M059J (cell line): ENCODE results near the gene GPR15LG. TPM values are rescaled to one million over a fixed set of nuclear protein-coding genes. Genes with fewer than 3 reads are reported as not detected.

Experiments
- DNase-seq: peaks from one replicate; pipeline ENCODE4 v3.0.0-alpha.2; 2012; ENCODE audit warnings: low read depth
- total RNA-seq: library from RNA; depleted of rRNA; stranded (reverse); fragments of >200 nt; shearing (Covaris generic); gene quantifications from 2 replicates; pipeline ENCODE4 v1.2.3, GENCODE V29; 2014

Gene GPR15LG
- total RNA-seq, 1 experiment from 2014 or later = not detected

DNA sequence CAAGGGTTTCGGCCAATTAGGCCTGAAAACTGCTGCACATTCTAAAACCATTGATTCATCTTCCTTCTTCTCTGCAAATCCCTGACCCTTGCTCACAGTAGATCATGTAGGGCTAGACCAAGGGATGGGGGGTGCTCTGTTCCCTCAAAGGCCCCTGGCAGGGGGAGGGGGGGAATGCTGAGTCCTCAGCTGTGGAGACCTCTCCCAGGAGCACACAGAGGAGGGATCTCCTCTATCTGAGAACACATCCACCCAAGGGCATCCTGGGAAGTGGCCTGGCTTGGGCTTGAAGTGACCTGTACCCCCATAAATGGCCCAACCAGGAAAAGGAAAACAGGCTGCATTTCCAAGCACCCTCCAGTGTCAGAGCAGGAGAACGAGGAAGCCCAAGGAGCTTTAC lies 19.7 kb downstream of the GPR15LG start:
- DNase-seq = no peak

DNA sequence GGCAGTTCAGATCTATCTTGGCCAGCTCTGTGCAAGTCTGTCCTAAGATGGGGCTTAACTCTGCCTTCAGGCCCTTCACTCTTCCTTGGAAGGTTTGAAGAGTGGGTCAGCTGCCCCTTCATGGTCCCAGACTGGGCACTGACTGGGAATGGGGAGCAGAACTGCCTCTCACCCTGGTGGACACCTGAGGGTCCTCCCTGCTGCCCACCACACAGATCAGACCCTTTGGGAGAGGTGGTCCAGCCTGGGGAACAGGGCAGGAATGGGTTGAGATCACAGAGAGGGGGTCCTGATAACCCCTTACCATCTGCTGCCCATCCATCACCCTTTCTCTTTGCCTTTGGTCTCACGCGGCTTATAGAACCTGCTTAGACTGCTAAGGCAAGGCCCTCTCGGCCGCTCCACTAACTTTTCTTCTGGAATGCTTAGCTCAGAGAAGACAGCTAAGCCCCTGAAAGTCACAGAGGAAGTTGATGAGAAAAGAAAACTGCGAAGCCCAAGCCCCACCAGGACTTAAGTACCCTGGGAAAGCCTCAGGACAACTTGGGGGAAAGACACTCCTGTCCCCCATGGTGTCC lies 20.3 kb downstream of the GPR15LG start:
- DNase-seq = no peak

DNA sequence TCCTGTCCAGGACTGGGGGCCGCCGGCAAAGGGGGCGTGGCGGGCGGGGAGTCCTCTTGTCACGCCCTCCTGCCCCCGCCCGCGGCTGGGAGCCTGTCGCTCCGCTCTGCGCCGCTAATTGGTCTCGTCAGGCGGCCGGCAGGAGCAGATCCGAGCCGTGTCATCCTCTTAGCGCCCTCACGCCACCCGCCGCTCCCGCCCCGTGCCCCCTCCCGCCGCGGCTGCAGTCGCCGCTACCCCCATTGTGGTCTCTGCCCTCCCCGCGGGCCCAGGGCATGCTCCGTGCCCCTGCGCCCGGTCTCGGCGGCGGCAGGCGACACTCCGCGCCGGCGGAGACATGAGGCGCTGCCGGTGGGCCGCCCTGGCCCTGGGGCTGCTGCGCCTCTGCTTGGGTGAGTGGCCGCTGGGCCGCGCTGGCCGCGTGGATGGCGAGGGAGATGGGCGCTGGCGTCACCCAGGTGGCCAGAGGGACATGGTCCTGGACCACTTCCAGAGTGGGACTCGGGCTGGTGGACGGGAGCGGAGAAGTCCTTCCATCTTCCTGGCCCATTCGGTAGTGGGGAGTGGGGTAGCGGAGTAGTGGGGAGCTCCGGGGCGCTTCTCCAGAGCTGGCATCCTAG lies 20.9 kb downstream of the GPR15LG start, which contains the start of gene CDHR1:
Gene CDHR1 (plus strand): TSS at position 114 of the 620 bp plus-strand sequence. CDS start 224 bp downstream, at position 338.
- DNase-seq = no peak

DNA sequence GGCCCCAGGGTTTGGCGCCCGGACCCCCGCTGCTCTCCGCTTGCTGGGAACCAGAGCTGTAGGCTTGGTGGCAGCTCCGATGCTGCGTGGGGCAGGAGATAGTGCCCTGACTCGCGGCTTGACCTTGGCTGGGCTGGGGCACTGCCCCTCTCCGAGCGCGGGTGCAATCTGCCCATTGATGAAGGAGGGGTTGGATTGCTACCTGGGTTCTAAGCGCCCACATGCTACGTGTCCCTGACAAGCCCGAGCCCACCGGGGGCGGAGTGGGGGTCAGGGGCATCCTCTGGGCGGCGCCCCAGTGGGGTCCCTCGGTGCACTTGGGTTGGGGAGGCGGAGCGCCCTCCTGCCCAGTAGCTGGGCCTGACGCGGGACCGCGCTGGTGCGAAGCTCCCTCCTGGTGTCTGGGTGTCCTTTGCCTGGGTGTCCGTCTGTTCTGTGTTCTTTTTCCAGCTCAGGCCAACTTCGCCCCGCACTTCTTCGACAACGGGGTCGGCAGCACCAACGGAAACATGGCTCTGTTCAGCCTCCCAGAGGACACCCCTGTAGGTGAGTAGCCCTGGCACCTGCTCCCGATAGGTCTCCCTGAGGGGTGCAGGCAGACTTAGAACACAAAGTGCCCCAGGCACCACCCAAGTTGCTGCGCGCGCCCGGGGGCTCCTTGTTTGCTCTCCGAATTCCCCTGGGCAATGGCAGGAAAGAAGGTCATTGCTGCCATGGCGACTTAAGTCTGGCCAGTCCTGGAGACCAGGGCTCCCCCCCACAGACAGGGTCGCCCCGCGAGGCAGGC lies 21.6 kb downstream of the GPR15LG start:
- no peak for DNase-seq

DNA sequence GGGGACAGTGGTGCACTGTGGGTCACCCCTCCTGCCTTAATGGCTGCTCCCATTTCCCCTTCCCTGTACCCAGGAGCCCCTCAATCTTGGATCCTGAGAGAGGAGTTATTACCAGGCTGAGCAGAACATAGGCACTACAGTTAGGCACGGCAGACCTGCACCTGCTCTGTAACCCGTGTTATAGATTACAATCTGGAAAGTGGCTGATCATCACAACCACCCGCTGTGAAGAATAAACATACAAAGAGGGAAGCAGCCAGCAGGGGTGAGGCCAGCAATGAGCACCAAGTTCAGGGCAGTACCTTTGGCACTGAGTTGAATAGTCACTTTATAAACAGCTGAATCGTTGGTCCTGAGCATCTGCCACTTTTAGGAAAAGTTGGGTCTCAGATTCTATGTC lies 22.5 kb downstream of the GPR15LG start:
- DNase-seq = no peak

DNA sequence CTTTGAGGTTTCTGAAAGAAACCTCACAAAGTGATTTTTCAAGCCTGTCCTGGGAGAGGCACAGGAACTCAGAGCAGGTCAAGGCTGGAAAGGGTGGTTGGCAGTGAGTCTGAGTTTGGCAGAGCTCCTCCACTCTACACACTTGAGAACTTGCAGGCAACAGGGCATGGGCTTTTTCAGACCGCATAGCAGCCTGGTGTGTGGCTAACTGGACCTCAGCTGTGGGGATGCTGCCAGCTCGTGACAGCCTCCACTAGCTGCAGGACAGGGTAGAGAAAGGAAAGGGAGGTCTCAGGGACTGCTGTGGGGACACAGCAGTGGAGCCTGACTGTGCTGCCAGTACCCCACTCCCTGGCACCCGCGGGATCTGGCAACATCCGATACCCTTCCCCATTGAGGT lies 23.3 kb downstream of the GPR15LG start:
- no peak for DNase-seq

DNA sequence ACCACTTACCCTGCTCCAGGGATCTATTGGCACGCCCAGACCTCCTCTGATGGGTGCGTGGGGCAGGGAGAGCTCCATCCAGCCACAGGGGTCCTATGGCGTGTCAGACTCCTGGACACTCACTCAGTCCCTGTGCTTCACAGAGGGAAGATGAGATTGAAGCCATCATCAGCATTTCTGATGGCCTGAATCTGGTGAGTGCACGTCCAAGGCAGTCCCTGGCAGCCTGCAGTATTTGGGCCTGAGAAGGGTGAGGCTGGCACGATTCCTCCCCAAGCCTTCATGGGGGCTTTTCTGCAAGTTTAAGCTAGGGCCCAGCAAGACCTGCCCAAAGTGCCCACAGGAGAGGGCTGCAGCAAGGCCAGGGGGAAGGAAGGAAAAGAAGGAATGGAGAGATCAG lies 24.0 kb downstream of the GPR15LG start:
- no peak for DNase-seq

DNA sequence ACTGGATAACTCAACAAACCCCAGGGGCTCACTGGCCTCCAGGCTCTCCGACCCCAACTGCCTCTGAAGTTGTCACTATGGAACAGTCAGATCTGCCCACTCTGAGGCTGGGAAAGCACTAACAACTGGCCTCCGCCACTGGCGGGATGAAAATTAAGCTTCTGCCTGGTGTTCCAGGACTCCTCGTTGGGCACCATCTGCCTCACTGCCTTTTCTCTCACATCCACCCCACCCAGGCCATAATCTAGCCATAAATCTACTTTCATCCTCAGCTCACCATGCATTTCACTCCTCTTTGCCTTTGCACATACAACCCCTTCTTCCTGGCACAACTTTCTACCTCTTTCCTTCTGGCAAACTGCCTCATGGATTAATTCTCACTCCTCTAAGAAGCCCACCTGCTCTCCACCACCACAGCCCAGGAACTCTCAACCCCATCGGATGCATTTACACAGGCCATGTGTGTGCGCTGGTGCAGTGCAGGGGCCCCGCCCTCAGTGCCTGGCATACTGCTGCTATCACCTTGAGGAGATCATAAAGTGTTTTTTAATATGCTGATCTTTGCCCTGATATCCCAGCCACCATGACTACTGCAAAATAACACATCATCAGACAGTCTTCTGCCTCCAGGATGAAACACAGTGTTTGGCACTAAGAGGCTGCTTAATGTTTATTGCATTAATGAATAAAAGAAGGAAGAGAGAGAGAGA lies 24.8 kb downstream of the GPR15LG start:
- no peak for DNase-seq

DNA sequence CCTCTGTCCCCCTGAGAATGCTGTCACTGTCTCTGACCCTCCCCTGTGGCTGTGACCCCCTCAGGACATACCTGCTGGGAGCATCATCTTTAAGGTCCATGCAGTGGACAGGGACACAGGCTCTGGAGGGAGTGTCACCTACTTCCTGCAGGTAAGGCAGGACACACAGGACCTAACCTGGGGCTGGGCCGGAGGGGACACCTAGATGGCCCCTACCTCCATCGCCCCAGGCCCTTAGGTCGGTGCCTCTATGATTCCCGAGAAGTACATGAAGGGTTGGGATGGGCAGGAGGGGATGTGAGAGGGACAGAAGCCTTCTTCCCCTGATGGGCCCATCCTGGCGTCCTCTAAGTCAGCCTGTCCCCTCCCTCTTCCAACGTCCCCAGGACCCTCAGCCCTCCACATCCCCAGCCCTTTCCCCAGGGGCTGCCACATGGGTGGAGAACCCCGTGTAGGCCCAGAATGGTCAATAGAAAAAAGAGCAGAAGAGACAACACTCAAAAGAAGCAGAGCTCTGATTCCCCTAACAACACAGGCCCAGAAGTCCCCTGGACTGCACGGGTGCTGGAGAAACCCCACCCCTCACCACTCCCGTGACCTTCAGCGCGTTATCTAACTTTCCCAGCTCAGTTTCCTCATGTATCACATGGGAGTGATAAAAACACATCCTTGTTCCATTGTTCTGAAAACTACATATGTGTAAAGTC lies 27.1 kb downstream of the GPR15LG start:
- DNase-seq = no peak

DNA sequence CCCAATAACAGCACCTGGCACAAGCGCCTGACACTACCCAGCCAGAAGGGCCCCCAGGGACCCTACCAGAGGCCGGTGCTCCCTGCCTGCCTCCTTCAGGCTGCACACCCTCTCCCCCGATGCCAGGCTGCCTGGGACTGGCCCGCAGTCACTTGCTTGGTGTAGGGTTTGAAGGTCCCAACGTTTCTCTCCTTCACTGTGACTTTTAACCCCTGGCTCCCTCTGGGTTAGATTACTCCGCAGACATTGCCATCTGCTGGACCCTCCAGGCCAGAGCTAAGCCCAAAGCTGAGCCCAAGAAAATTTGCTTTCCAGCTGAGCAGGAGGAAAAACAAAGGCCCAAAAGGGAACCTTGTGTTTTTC lies 27.6 kb downstream of the GPR15LG start:
- no peak for DNase-seq

DNA sequence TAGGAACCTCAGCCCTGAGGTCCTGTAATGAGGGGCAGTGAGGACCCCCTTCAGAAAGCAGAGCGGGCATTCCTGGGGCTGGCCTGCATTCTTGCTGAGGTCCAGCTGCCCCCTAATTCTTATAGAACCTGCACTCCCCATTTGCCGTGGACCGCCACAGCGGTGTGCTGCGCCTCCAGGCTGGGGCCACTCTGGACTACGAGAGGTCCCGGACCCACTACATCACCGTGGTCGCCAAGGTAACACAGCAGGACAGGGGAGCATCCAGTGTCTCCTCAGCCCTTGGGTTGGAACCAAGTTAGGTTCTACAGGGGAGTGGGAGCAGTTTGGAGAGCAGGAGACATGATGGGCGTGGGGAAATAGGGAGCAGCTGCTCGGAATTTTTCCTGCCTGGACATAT lies 28.1 kb downstream of the GPR15LG start:
- no peak for DNase-seq

DNA sequence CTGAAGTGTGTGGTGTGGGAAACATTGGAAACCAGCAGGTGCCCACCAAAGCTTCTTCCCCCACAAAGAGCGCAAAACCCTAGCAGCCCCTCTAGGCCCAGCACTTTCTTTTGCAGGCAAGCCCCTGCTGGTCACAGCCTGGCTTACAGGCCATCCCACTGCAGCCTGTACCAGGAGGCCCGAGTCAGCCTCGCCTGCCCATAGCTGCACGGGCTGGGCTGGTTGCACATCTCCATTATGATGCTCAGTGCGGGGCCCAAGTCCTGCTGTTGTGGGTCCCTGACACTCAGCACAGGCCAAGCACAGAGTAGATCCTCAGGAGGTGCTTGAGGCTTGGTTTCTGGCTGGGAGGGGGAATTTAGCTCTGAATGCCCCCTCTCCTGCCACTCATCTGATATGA lies 28.7 kb downstream of the GPR15LG start:
- no peak for DNase-seq

DNA sequence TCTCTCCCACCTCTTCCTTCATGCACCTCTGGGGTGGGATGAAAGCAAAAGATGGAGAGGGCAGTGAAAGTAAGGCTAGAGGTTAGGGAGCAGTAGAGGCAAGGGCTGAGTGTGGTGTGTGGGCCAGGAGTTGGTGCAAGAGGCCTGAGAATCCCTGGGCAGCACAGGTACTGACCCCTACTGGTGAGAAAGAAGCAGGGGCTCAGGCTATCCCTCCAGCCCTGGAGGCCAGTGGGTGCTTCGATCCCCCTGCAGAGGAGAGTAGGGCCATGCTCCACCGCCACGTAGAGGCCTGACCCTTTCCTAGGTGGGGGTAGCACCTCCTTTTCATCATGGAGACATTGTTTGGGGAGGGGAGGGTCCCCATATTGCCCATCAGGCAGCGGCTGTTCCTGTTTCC lies 30.5 kb downstream of the GPR15LG start:
- no peak for DNase-seq

DNA sequence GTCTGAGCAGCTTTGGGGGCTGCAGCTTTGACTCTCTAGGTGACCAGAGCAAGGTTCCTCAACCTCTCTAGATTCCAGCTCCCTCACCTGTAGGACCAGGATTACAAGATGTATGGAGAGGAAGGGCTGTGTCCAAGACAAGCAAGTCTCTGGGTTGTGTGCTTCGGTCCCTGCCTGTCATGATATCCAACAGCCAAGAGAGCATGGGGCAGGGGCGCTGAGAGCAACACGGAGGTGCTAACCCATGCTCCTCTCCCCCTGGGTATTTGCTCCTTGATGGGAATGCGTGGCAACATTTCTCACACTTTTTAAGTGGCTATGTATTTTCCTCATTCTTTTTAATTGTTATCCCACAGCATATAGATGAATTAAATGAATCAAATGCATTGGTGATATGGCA lies 31.0 kb downstream of the GPR15LG start:
- DNase-seq = no peak

DNA sequence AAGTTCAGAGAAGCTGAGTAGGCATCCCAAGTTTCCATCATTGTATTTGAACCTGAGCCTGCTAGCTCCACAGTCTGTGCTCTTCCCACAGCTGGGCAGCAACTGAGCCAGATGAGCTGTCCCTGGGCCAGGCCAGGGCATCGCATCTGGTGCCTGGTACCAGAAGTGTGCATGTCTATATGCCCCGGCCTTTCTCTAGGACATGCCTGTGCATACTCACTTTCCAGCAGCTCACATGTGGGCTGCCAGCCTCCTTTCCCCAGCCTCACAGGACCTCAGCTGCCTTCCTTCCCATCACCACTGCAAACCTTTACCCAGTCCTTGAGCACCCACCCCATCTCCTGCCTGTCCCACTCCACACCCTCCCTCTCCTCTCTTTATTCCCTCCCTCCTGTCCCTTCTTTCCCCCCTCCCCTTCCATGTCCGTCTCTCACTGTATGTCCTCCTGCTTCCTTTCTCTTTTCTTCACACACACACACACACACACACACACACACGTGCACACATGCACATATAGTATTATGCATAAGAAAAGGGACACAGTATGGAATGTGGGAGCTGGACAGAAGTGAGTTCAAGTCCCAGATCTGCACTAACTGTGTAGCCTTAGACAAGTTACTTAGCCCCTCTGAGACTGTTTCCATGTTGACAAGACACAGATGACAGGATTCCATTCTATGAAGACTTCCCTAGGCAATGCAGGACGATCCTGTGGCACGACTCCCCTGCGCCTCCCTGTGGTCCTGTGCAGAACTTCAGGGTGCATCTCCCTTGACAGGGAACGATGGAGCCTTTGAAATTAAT lies 31.6 kb downstream of the GPR15LG start:
- DNase-seq = peak; percentile 24

DNA sequence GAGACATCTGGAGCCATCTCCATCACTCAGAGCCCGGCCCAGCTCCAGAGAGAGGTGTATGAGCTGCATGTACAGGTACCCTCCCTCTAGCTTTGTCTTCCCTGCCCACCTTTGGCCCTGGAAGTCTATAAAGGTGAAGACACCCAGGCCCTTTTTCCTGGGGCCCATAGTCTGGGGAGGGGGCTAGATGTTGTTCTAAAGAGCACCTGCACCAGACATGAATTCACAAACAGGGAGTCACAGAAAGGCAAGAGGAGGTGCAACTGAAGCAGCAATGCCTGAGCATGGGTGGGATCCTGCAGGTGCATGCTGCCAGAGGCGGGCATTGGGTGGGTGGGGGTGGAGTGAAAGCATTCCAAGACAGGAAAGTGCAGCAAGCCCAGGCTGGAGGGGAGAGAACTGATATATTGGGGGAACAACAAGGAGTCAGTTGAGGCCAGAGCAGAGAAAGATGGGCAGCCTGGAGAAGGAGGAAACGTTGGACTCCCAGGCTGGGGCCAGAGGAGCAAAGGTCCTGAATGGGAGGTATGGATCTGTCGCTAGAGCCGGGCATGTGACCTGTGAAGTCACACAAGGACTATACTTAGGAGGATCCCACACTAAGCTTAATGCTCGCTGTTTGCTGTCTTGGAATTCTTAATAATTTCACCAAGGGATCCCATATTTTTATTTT lies 32.4 kb downstream of the GPR15LG start:
- no peak for DNase-seq

DNA sequence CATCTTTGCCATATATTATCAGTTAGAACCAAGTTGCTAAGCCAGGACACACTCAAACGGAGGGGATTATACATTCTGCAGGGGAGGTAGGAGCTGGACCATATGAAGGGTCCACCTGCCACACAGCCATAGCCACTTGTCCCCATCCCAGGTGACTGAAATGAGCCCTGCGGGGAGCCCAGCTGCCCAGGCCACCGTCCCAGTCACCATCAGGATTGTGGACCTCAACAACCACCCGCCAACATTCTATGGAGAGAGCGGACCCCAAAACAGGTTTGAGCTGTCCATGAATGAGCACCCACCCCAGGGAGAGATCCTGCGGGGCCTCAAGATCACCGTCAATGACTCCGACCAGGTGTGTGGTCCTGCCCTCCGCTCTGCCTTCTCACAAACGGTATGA lies 34.4 kb downstream of the GPR15LG start:
- DNase-seq = no peak

DNA sequence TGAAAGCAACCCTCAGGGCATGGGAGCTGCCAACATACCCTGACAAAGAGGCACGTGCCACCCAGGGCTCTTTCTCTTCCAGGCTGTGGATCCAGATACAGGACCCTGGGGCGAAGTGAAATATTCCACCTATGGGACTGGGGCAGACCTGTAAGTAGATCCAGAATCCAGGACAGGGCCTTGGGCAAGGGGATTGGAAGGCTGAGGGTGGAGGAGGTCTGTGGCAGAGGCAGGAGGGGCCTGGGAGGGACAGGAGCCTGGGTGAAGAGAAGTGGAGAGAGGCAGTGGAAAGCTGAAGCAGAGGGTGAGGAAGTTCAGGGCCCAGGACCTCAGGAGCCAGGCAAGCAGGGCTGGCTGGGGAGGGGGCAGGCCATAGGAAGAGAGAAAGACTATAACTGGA lies 38.0 kb downstream of the GPR15LG start:
- DNase-seq = no peak

DNA sequence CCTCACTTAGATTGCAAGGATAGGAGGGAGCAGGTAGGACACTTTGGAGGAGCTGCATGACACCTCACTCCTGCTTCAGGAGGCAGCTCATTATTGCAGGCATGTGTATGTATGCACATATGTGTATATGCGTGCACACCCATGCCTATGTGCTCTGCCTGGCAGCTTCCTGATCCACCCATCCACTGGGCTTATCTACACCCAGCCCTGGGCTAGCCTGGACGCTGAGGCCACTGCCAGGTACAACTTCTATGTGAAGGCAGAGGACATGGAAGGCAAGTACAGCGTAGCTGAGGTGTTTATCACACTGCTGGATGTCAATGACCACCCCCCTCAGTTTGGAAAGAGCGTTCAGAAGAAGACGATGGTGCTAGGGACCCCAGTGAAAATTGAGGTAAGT lies 38.4 kb downstream of the GPR15LG start:
- DNase-seq = no peak

DNA sequence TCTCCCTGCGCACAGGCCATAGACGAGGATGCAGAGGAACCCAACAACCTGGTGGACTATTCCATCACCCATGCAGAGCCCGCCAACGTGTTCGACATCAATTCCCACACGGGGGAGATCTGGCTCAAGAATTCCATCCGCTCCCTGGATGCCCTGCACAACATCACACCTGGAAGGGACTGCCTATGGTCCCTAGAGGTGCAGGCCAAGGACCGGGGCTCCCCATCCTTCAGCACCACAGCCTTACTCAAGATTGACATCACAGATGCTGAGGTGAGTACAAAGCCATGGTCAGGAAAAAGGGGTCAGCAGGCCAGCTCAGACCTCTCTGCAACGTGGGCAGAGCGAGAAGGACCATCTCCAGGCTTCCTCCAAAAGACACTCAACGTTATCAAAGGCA lies 39.5 kb downstream of the GPR15LG start:
- DNase-seq = no peak
